Measurements from ENCODE around the gene PDPN.

Gene PDPN, protein sequence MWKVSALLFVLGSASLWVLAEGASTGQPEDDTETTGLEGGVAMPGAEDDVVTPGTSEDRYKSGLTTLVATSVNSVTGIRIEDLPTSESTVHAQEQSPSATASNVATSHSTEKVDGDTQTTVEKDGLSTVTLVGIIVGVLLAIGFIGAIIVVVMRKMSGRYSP

GRCh38 chr1:13583595-13583965, at the start of gene PDPN:
TSS of gene PDPN (plus strand) at chr1:13583832. CDS start at chr1:13584034, 202 bp downstream.
- DNase-seq (ENCODE audit: low read depth, low spot score) = peak; percentile 46
- in situ Hi-C loops (cut with HindIII; ENCODE audit: low sequenced_read_pairs) = no loop called here
- TF ChIP-seq, protein P1, sequence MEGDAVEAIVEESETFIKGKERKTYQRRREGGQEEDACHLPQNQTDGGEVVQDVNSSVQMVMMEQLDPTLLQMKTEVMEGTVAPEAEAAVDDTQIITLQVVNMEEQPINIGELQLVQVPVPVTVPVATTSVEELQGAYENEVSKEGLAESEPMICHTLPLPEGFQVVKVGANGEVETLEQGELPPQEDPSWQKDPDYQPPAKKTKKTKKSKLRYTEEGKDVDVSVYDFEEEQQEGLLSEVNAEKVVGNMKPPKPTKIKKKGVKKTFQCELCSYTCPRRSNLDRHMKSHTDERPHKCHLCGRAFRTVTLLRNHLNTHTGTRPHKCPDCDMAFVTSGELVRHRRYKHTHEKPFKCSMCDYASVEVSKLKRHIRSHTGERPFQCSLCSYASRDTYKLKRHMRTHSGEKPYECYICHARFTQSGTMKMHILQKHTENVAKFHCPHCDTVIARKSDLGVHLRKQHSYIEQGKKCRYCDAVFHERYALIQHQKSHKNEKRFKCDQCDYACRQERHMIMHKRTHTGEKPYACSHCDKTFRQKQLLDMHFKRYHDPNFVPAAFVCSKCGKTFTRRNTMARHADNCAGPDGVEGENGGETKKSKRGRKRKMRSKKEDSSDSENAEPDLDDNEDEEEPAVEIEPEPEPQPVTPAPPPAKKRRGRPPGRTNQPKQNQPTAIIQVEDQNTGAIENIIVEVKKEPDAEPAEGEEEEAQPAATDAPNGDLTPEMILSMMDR (IDR thresholded peaks at IDR 0.05; ENCODE audit: low read depth, low read length) = no peak
- H3K4me3 ChIP-seq (ENCODE audit: low read depth, low read length) = peak within 1 kb of the TSS; percentile 56

DNA sequence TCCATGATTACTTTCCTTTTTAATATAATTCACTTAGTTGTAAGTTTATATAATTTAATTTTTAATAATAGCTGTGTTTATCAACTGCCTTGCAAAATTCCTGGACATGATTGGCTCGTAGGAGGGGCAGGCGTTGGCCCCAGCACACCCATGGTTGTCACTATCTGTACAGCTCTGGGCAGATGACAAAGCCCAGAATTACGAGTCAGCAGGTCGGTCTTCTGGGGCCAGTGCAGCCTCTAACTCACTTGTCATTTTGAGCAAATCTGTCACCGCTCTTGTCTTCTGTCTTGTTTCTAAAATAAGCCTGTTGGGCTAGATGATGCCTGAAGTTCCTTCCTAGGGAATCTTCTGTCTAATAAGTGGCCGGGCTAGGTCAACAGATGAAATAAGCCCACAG, 48.4 kb upstream of the PDPN start:
- in situ Hi-C loops (cut with HindIII; ENCODE audit: low sequenced_read_pairs) = no loop called here
- TF ChIP-seq, protein P1 (IDR thresholded peaks at IDR 0.05; ENCODE audit: low read depth, low read length) = no peak
- no peak overlapping the region for H3K4me3 ChIP-seq (ENCODE audit: low read depth, low read length)
- DNase-seq (ENCODE audit: low read depth, low spot score) = no peak

DNA sequence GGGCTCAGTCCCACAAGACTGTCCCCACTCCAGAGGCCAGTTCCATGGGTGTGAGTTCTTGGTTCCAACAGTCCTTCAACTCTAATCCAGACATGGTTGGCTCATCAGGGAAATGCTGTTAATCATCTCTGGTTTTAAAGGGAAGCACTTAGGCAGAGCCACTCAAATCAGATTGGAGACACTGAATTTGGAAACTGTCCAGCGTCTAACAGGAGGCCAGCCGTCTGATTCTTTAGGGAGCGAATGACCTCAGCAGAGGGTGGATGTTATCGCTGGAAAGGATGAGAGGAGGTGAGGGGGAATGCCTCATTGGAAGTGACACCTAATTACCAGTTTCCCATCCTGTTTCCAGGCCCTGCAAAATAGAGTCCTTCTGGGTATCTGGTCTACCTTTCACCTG, 47.1 kb upstream of the PDPN start:
- TF ChIP-seq, protein P1 (IDR thresholded peaks at IDR 0.05; ENCODE audit: low read depth, low read length) = no peak

DNA sequence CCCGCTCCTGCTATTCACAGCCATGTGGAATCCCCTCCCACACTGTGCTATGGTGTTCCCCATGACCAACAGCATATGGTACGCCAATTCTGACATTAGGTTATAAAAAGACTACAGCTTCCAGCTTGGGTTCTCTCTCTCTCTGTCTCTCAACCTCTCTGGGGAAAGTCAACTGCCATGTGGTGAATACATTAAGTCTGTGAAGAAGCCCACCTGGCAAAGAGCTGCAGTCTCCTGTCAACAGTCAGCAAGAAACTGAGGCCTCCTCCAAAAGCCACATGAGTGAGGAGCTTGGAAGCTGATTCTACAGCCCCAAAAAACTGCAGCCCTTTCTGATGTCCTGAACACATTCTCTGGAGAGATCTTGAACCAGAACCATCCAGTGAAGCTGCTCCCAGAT, 44.8 kb upstream of the PDPN start:
- TF ChIP-seq, protein P1 (IDR thresholded peaks at IDR 0.05; ENCODE audit: low read depth, low read length) = no peak
- no peak overlapping the region for H3K4me3 ChIP-seq (ENCODE audit: low read depth, low read length)
- in situ Hi-C loops (cut with HindIII; ENCODE audit: low sequenced_read_pairs) = no loop called here
- no peak for DNase-seq (ENCODE audit: low read depth, low spot score)

More for the DNA sequence above, 47.1 kb upstream of the PDPN start:
- no peak for DNase-seq (ENCODE audit: low read depth, low spot score)
- no peak overlapping the region for H3K4me3 ChIP-seq (ENCODE audit: low read depth, low read length)
- in situ Hi-C loops (cut with HindIII; ENCODE audit: low sequenced_read_pairs) = no loop called here

GRCh38 chr1:13539683-13540082, 43.9 kb upstream of the PDPN start:
- in situ Hi-C loops (cut with HindIII; ENCODE audit: low sequenced_read_pairs) = no loop called here
- TF ChIP-seq, protein P1 (IDR thresholded peaks at IDR 0.05; ENCODE audit: low read depth, low read length) = no peak
- no peak overlapping the region for H3K4me3 ChIP-seq (ENCODE audit: low read depth, low read length)
- DNase-seq (ENCODE audit: low read depth, low spot score) = no peak

DNA sequence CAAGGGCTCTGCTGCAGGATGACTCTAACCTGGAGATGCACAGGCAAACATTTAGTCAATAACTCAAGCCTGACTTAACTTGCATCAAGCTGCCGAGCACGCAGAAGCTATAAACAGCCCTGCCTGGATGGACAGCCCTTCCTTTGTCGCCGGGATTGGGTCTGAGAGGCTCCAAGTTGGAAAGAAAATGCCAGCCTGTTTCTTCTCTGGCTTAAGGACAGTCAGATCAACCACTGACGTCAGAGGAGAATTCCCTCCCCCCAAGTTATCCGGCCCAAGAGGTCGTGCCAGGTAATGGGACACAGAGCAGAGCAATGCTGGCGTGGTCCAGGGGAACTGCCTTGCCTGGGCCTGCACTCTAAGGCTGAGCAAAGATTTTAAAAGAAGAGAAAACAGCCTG, 42.8 kb upstream of the PDPN start:
- no peak for DNase-seq (ENCODE audit: low read depth, low spot score)
- TF ChIP-seq, protein P1 (IDR thresholded peaks at IDR 0.05; ENCODE audit: low read depth, low read length) = no peak

More for the DNA sequence above, 42.8 kb upstream of the PDPN start:
- in situ Hi-C loops (cut with HindIII; ENCODE audit: low sequenced_read_pairs) = no loop called here
- H3K4me3 ChIP-seq (ENCODE audit: low read depth, low read length) = no peak overlapping the region
